Activated naive CD4-positive, alpha-beta T cell treated with Interleukin-2 at 50 U/mL for 16 hours (primary cell): ENCODE measurements around the gene ANKRD31.
A peak's percentile ranks its signal among the peaks of the same experiment; 100 is the strongest.
"Not testable (repeated sequence)": the region's sequence is repeated elsewhere in the genome, so short reads cannot be mapped to it uniquely, and the experiment has no call there.

ENCODE experiments used
- DNase-seq: peaks from one replicate; pipeline ENCODE4 v3.0.0-alpha.2; 2020

The ANKRD31 gene

DNA sequence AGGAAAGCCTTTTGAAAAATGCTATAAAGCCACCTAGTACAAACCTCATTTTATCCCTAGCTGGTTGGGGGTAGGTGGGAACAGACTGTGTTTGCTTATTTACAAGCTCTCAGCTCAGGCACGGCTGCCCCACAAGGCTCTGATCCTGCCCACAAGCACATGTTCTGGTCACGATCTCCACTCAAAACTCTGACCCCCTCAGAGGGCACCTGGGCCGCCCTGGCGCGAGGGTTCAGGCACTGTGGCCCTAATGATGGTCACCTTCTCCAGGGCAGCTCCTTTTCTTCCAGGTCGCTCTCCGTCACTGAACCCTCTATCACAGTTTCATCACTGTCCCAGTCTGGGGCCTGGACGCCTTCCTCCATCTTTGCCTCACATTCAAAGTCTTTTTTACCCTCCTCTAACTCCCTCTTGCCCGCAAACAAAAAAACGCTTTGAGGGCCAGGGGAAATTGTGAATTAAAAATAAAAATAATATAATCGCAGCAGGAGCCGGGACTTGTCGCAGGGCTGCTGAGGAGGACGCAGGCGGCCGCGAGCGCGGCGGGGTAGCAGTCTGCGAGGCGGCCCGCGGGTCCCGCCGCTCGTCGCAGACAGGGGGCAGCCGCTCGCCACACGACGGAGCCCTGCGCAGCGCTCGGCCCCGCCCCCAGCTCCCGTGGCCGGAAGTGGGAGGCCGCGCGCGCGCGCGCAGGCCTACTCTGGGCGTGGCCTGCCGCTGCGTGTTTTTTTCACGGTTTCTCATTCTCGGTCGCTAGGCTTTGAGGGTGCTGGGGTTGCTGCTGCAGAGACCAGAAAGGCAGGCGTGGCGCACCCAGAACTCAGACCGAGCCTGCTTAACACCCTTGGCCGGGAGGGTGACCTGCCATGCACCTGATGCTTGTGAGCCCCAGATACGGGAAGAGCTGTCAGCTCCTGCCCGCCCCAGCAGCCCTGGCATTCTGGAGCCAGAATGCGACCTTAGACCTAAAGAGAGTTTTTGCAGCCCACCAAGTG is at the start of gene ANKRD31:
Gene ANKRD31, minus strand, starts transcription at position 557 of the 995 bp plus-strand sequence. Its CDS starts 192 bp downstream, at position 365.
- peak; percentile 88 for DNase-seq

GRCh38 chr5:75286211-75286773 is 49.6 kb upstream of the ANKRD31 start:
- DNase-seq: no peak

DNA sequence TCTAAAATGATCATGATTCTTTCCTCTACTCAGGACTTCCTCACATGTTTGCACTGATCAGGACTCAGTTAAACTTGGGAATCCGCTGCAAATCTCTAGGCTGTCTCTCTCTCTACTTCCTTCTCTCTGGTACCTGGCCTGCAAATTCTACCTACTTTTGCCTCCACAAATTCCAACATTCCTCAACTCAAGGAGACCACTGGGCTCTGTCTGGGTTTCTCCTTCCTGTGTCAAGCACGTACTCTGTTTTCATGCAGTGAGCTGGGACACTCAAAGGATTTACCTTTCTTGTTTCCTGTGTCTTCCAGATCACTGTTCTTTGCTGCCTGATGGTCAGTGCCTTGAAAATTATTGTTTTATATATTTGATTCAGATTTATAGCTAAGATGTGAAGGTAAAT is 45.9 kb upstream of the ANKRD31 start:
- DNase-seq: no peak

- DNase-seq: no peak
Observed at GRCh38 chr5:75281716-75282465, 45.2 kb upstream of the ANKRD31 start.

DNA sequence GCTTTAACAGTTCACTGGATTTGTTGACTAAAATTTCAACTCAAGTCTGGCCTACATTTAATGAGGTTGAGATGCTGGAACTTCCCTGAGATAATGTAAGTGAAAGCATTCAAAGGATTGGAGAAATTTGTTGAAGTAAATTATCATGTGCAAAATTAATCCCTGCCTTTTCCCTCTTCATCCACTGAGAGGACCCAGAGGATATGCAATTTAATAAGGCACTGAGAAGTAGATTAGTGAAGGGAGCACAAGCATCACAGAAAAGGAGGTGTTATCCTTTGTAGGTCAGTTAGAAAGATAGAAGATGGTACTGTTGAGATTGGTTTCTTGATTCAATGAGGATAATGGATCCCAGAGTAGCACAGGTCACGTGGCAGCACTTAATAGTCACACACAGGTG is 42.6 kb upstream of the ANKRD31 start:
- DNase-seq: no peak

DNA sequence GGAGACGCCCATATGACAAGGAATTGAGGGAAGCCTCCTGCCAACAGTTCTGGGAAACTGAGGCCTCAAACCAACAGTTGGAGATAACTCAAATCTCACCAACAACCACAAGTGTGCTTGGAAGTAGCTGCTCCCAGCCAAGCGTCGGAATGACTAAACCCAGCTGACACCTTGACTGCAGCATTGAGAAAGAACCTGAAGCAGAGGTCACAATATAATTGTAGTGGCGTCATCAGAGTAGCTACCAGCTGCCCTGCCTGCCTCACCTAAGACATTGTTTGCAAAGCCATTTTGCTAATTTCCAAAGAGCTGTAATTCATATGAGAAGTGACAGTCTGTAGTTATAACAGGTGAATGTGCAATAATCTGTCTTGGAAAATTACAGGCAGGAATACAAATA is 40.8 kb upstream of the ANKRD31 start:
- DNase-seq: no peak

- no peak for DNase-seq
Observed at GRCh38 chr5:75275756-75276155, 39.1 kb upstream of the ANKRD31 start.

- DNase-seq: no peak
Observed at GRCh38 chr5:75275147-75275546, 38.5 kb upstream of the ANKRD31 start.

DNA sequence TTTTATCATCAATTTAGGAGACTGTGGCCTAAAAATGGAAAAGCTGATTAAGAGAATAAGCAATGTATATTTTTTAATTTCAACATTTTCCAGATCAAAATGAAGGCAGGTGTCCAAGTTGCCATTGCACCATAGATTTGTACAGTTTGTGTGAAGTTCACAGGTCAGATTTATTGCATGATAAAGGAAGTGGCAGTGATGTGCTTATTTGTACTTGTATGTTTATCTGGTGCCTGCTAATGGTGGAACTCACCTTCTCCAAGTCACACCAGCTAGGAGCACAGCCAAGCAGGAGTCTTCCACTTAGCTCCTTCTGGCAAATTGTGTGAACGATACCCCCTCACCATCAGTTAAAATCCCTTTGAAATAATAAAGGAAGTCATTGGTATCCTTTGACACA is 37.8 kb upstream of the ANKRD31 start:
- DNase-seq: no peak

- not testable (repeated sequence) for DNase-seq
Observed at GRCh38 chr5:75270605-75271004, 33.9 kb upstream of the ANKRD31 start.

- DNase-seq: no peak
Observed at GRCh38 chr5:75265731-75266130, 29.1 kb upstream of the ANKRD31 start.

DNA sequence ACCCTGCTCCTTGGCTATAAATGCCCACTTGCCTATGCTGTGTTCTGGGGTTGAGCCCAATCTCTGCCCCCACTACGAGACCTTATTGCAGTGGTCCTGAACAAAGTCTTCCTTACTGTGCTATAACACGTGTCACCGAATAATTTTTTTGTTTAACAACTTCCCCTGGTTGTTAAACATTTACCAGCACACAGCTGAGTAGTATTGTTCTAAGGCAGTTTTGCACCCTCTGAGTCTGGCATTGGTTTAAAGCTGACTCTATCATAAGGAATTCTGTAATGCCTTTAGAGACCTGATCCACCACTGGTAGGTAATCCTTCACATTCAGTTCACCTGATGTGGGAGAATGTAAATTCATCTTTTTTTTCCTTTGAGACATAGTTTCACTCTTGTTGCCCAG is 25.6 kb upstream of the ANKRD31 start:
- DNase-seq: no peak

GRCh38 chr5:75260708-75261107 is 24.0 kb upstream of the ANKRD31 start:
- DNase-seq: no peak

GRCh38 chr5:75250452-75250851 is 13.8 kb upstream of the ANKRD31 start:
- DNase-seq: not testable (repeated sequence)

GRCh38 chr5:75245023-75245422 is 8.3 kb upstream of the ANKRD31 start:
- no peak for DNase-seq

DNA sequence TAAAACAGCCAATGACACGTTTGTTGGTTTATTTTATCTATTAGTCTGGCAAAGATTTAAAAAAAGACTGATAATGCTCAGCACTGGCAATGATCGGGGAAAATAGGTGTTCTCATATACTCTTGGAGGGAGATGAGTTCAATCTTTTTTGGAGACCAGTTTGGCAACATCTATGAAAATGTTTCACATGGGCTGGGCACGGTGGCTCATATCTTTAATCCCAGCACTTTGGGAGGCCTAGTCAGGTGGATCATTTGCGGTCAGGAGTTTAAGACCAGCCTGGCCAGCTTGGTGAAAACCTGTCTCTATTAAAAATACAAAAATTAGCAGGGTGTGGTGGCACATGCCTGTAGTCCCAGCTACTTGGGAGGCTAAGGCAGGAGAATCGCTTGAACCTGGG is 6.8 kb upstream of the ANKRD31 start:
- DNase-seq: no peak

- no peak for DNase-seq
Observed at GRCh38 chr5:75243100-75243499, 6.4 kb upstream of the ANKRD31 start.

GRCh38 chr5:75242067-75242466 is 5.4 kb upstream of the ANKRD31 start:
- no peak for DNase-seq

GRCh38 chr5:75239681-75240080 is 3.0 kb upstream of the ANKRD31 start:
- DNase-seq: no peak

GRCh38 chr5:75235711-75236110 is 967 bp downstream of the ANKRD31 start:
- no peak for DNase-seq

- DNase-seq: no peak
Observed at GRCh38 chr5:75234251-75234650, 2.4 kb downstream of the ANKRD31 start.

GRCh38 chr5:75226916-75227315 is 9.8 kb downstream of the ANKRD31 start:
- DNase-seq: no peak

- DNase-seq: no peak
Observed at GRCh38 chr5:75225506-75225905, 11.2 kb downstream of the ANKRD31 start.

- not testable (repeated sequence) for DNase-seq
Observed at GRCh38 chr5:75220787-75221186, 15.9 kb downstream of the ANKRD31 start.
